Panc1 (cell line): ENCODE results near the gene YWHAH. TPM values are rescaled to one million over a fixed set of nuclear protein-coding genes. Genes with fewer than 3 reads are reported as not detected.

ENCODE experiments used
- ATAC-seq: fragments of 200-7000 bp; cut with Tn5 transposase; 2 replicates; pipeline ENCODE4 v1.9.1; 2020; ENCODE audit warnings: mild to moderate bottlenecking, moderate library complexity
- BruUV-seq: library from RNA; stranded (reverse); fragments of 400-500 nt; replicated peaks from 2 replicates; lab custom pipeline; 2021; lab: Mats Ljungman, UMichigan
- CTCF ChIA-PET: fragments of 300-600 bp; sonication (Branson Sonifier 250); formaldehyde crosslinking; loops from one replicate; lab custom pipeline; 2022; ENCODE audit warnings: antibody characterized with exemption; lab: Charles Lee
- POLR2A ChIA-PET: fragments of 300-600 bp; sonication (Branson Sonifier 250); formaldehyde crosslinking; loops from one replicate; lab custom pipeline; 2022; ENCODE audit warnings: antibody characterized with exemption; lab: Charles Lee
- DNase-seq: peaks from one replicate; pipeline ENCODE4 v3.0.0-alpha.2; 2010; ENCODE audit warnings: low read depth, low spot score
- H3K27ac ChIP-seq: 2 replicates; pipeline ENCODE4 v1.5.1; 2011; ENCODE audit warnings: mild to moderate bottlenecking, low read length, inconsistent platforms
- H3K27me3 ChIP-seq: fragments of 200-500 bp; sonication (Bioruptor generic); 2 replicates; pipeline ENCODE4 v1.6.0; 2014; ENCODE audit warnings: low read length, inconsistent platforms; ENCODE audit not compliant: control insufficient read depth, insufficient read depth
- H3K36me3 ChIP-seq: fragments of 200-500 bp; sonication (Bioruptor generic); 2 replicates; pipeline ENCODE4 v1.5.1; 2014; ENCODE audit warnings: inconsistent platforms, mild to moderate bottlenecking, low read length, moderate library complexity; ENCODE audit not compliant: control insufficient read depth, insufficient read depth
- H3K4me1 ChIP-seq: 2 replicates; pipeline ENCODE4 v1.5.1; 2011; ENCODE audit warnings: inconsistent platforms, mild to moderate bottlenecking, low read length, moderate library complexity; ENCODE audit not compliant: control insufficient read depth, insufficient read depth
- H3K4me3 ChIP-seq, 2 experiments: 2 replicates each; pipeline ENCODE4 v1.5.1; 2011 to 2012; ENCODE audit warnings: low read depth in 2 of 2, low read length in 2 of 2, mild to moderate bottlenecking in 2 of 2, inconsistent platforms in 1 of 2, moderate library complexity in 1 of 2
- H3K9me3 ChIP-seq: fragments of 200-500 bp; sonication (Bioruptor generic); 2 replicates; pipeline ENCODE4 v1.5.1; 2014; ENCODE audit warnings: low read depth, mild to moderate bottlenecking, inconsistent platforms, low read length, moderate library complexity; ENCODE audit not compliant: control insufficient read depth, insufficient read depth
- CTCF ChIP-seq: fragments of 450-650 bp; IDR thresholded peaks from 2 replicates; pipeline ENCODE4 v1.5.1; 2017; ENCODE audit warnings: mild to moderate bottlenecking
- POLR2AphosphoS5 ChIP-seq: IDR thresholded peaks from 2 replicates; pipeline ENCODE4 v1.6.1; 2012; ENCODE audit warnings: mild to moderate bottlenecking, low read depth, low read length, moderate library complexity
- REST ChIP-seq, 2 experiments: IDR thresholded peaks; 2 replicates each; pipeline ENCODE4 v1.6.1; 2011 to 2012; ENCODE audit warnings: low read depth in 2 of 2, control low read depth in 1 of 2, low read length in 1 of 2, mild to moderate bottlenecking in 1 of 2, moderate library complexity in 1 of 2; ENCODE audit not compliant: insufficient read depth in 1 of 2
- SIN3A ChIP-seq: IDR thresholded peaks from 2 replicates; pipeline ENCODE4 v1.6.1; 2012; ENCODE audit warnings: low read depth, mild to moderate bottlenecking, low read length, moderate library complexity, borderline replicate concordance; ENCODE audit not compliant: insufficient read depth
- TCF7L2 ChIP-seq: IDR thresholded peaks from 2 replicates; pipeline ENCODE4 v1.6.1; 2011; ENCODE audit warnings: mild to moderate bottlenecking, low read depth, low read length, inconsistent platforms
- in situ Hi-C: cut with HindIII; loops from 2 replicates; pipeline ENCODE4 v1.10.0; 2016; ENCODE audit warnings: low sequenced_read_pairs, low pct_unique_long_range_greater_than_20kb
- intact Hi-C: fragments of 100-400 bp; cut with micrococcal nuclease; formaldehyde crosslinking; loops from one replicate; pipeline ENCODE4 v1.10.0; 2022; ENCODE audit not compliant: unreplicated experiment
- total RNA-seq: library from RNA; stranded (reverse); gene quantifications from one replicate; pipeline ENCODE4 v1.2.1, GENCODE V29; 2021; ENCODE audit not compliant: unreplicated experiment

YWHAH gene
- total RNA-seq, 1 experiment from 2014 or later, result 138 TPM

- BruUV-seq, result no TSS peak
- Histone ChIP-seq H3K36me3 (no peaks in the 10 kb centered on the region), H3K4me3 (no peak overlapping the region), H3K4me1 (no peaks in the 10 kb centered on the region), H3K27ac (no peak overlapping the region), H3K27me3 (no peaks in the 10 kb centered on the region), H3K9me3 (no peaks in the 10 kb centered on the region)
- no peak for DNase-seq
- TF ChIP-seq CTCF (no peak), SIN3A (no peak), REST (IDR thresholded peaks at IDR 0.05; ENCODE audit: insufficient read depth in 1 of 2, low read depth in 2 of 2, low read length in 1 of 2) (no peak), TCF7L2 (no peak), POLR2AphosphoS5 (no peak)
- in situ Hi-C loops, result no loop called here
- intact Hi-C loops, result no loop called here
- ATAC-seq, result peak; percentile 39; the same call in 1 of the 2 replicates
- POLR2A ChIA-PET, result interaction anchor here (0.6 to 0.7 kb wide), 2 partner anchors 37 to 126 kb away, joined by 6 to 15 read pairs; no protein-coding TSS in a partner anchor
- CTCF ChIA-PET, result no interaction called here
Observed at GRCh38 chr22:31917227-31917921, 27.0 kb upstream of the YWHAH start.

GRCh38 chr22:31919730-31920129 lies 24.6 kb upstream of the YWHAH start:
- Histone ChIP-seq H3K4me1 (no peaks in the 10 kb centered on the region), H3K27ac (no peak overlapping the region), H3K27me3 (no peaks in the 10 kb centered on the region), H3K4me3 (no peak overlapping the region), H3K9me3 (no peaks in the 10 kb centered on the region), H3K36me3 (no peaks in the 10 kb centered on the region)
- ATAC-seq (no peak), DNase-seq (no peak)
- in situ Hi-C loops (no loop called here), intact Hi-C loops (no loop called here)
- CTCF ChIA-PET, result interaction anchor here (0.6 kb wide), 1 partner anchor 131 kb away, joined by 6 read pairs; no protein-coding TSS in a partner anchor
- POLR2A ChIA-PET, result no interaction called here
- BruUV-seq, result no TSS peak
- TF ChIP-seq CTCF (no peak), TCF7L2 (no peak), POLR2AphosphoS5 (no peak), REST (IDR thresholded peaks at IDR 0.05; ENCODE audit: insufficient read depth in 1 of 2, low read depth in 2 of 2, low read length in 1 of 2) (no peak), SIN3A (no peak)
